GM23338 (cell line): Measurements from ENCODE around the gene CLCN1. TPM values are rescaled to one million over a fixed set of nuclear protein-coding genes. Genes with fewer than 3 reads are reported as not detected.

Experiments used
- ATAC-seq: fragments of 200-7000 bp; cut with Tn5 transposase; 3 replicates; pipeline ENCODE4 v1.9.1; 2020
- DNase-seq: peaks from one replicate; pipeline ENCODE4 v3.0.0-alpha.2; 2015; ENCODE audit warnings: low spot score
- H2AFZ ChIP-seq: fragments of 200-600 bp; sonication (generic); 2 replicates; pipeline ENCODE4 v1.8.0; 2016; ENCODE audit warnings: antibody characterized with exemption, mild to moderate bottlenecking, moderate library complexity
- H3F3A ChIP-seq: fragments of 200-600 bp; sonication (generic); replicated peaks from 2 replicates; pipeline ENCODE4 v1.8.0; 2017; ENCODE audit warnings: antibody characterized with exemption, mixed run types, low read depth
- H3K27ac ChIP-seq: fragments of 200-600 bp; sonication (generic); 2 replicates; pipeline ENCODE4 v1.6.1; 2016; ENCODE audit warnings: low read depth
- H3K27me3 ChIP-seq: fragments of 200-600 bp; sonication (generic); 2 replicates; pipeline ENCODE4 v1.8.0; 2016; ENCODE audit warnings: mild to moderate bottlenecking, mixed run types, moderate library complexity; ENCODE audit not compliant: insufficient read depth
- H3K36me3 ChIP-seq: fragments of 200-600 bp; sonication (generic); 2 replicates; pipeline ENCODE4 v1.8.0; 2016; ENCODE audit warnings: mild to moderate bottlenecking; ENCODE audit not compliant: insufficient read depth
- H3K4me1 ChIP-seq: fragments of 200-600 bp; sonication (generic); 2 replicates; pipeline ENCODE4 v1.8.0; 2016; ENCODE audit warnings: mild to moderate bottlenecking, moderate library complexity; ENCODE audit not compliant: insufficient read depth
- H3K4me2 ChIP-seq: fragments of 200-600 bp; sonication (generic); 2 replicates; pipeline ENCODE4 v1.7.1; 2017; ENCODE audit warnings: mixed run types
- H3K4me3 ChIP-seq: fragments of 200-600 bp; sonication (generic); 2 replicates; pipeline ENCODE4 v1.6.1; 2016; ENCODE audit warnings: mixed run types
- H3K79me2 ChIP-seq: fragments of 200-600 bp; sonication (generic); replicated peaks from 2 replicates; pipeline ENCODE4 v1.8.0; 2017; ENCODE audit warnings: mild to moderate bottlenecking; ENCODE audit not compliant: insufficient read depth
- H3K9me2 ChIP-seq: fragments of 200-600 bp; sonication (generic); 2 replicates; pipeline ENCODE4 v1.8.0; 2017; ENCODE audit not compliant: insufficient read depth
- H4K20me1 ChIP-seq: fragments of 200-600 bp; sonication (generic); replicated peaks from 2 replicates; pipeline ENCODE4 v1.8.0; 2017; ENCODE audit warnings: mild to moderate bottlenecking; ENCODE audit not compliant: insufficient read depth
- H3K27ac Mint-ChIP-seq: 2 replicates; pipeline ENCODE4 v1.8.0; 2020; ENCODE audit warnings: inconsistent platforms, mild to moderate bottlenecking, moderate library complexity, mixed read lengths
- H3K27me3 Mint-ChIP-seq: 3 replicates; pipeline ENCODE4 v1.8.0; 2022; ENCODE audit warnings: low read depth, mild to moderate bottlenecking, moderate library complexity, mixed read lengths, inconsistent platforms; ENCODE audit not compliant: insufficient read depth, poor library complexity
- H3K36me3 Mint-ChIP-seq: 3 replicates; pipeline ENCODE4 v1.8.0; 2021; ENCODE audit warnings: low read depth, mild to moderate bottlenecking, inconsistent platforms, moderate library complexity, mixed read lengths
- H3K4me1 Mint-ChIP-seq: 3 replicates; pipeline ENCODE4 v1.8.0; 2020; ENCODE audit warnings: mild to moderate bottlenecking, inconsistent platforms, mixed read lengths
- H3K4me3 Mint-ChIP-seq: 3 replicates; pipeline ENCODE4 v1.8.0; 2021; ENCODE audit warnings: moderate library complexity, mild to moderate bottlenecking, inconsistent platforms, mixed read lengths
- H3K9me3 Mint-ChIP-seq: 3 replicates; pipeline ENCODE4 v1.8.0; 2020; ENCODE audit warnings: moderate library complexity, mild to moderate bottlenecking, inconsistent platforms, mixed read lengths
- CREB1 ChIP-seq: fragments of 250-450 bp; sonication (Bioruptor Pico); IDR thresholded peaks from 2 replicates; pipeline ENCODE4 v1.5.0; 2020; ENCODE audit warnings: low read depth, mild to moderate bottlenecking, moderate library complexity
- EZH2 ChIP-seq: fragments of 200-600 bp; sonication (generic); IDR thresholded peaks from one replicate; pipeline ENCODE4 v1.8.0; 2017; ENCODE audit warnings: antibody characterized with exemption, mild to moderate bottlenecking, low read depth; ENCODE audit not compliant: unreplicated experiment
- JUNB ChIP-seq: IDR thresholded peaks from one replicate; pipeline ENCODE4 v1.6.1; 2016; ENCODE audit warnings: antibody characterized with exemption; ENCODE audit not compliant: unreplicated experiment
- NANOG ChIP-seq: IDR thresholded peaks from 2 replicates; pipeline ENCODE4 v1.6.1; 2016; ENCODE audit warnings: antibody characterized with exemption, borderline replicate concordance
- POLR2AphosphoS5 ChIP-seq: IDR thresholded peaks from 2 replicates; pipeline ENCODE4 v1.6.1; 2016; ENCODE audit warnings: antibody characterized with exemption, low read depth
- STAT1 ChIP-seq: IDR thresholded peaks from one replicate; pipeline ENCODE4 v1.6.1; 2016; ENCODE audit warnings: antibody characterized with exemption; ENCODE audit not compliant: unreplicated experiment
- ZNF114 ChIP-seq: fragments of 250-450 bp; sonication (Bioruptor Pico); IDR thresholded peaks from 2 replicates; pipeline ENCODE4 v1.5.0; 2020; ENCODE audit warnings: mild to moderate bottlenecking, moderate library complexity
- ZNF331 ChIP-seq: fragments of 250-450 bp; sonication (Bioruptor Pico); IDR thresholded peaks from 2 replicates; pipeline ENCODE4 v1.5.0; 2020; ENCODE audit warnings: low read depth, mild to moderate bottlenecking, moderate library complexity
- polyA plus RNA-seq: library from polyadenylated mRNA; unstranded; fragments of >200 nt; fragmentation: Nextera tagmentation; extraction: Ambion mirVana; gene quantifications from 2 replicates; pipeline ENCODE4 v1.2.1, GENCODE V29; 2016
- total RNA-seq: library from RNA; depleted of rRNA; stranded (reverse); fragments of >200 nt; shearing (Covaris generic); gene quantifications from 2 replicates; pipeline ENCODE4 v1.2.3, GENCODE V29; 2014
- TF ChIP-seq, protein P1 (sequence below): IDR thresholded peaks from one replicate; pipeline ENCODE4 v1.6.1; 2018; ENCODE audit warnings: antibody characterized with exemption; ENCODE audit not compliant: unreplicated experiment
- TF ChIP-seq, protein P2 (sequence below): fragments of 250-450 bp; sonication (Bioruptor Pico); IDR thresholded peaks from 2 replicates; pipeline ENCODE4 v1.5.0; 2020; ENCODE audit warnings: mild to moderate bottlenecking, moderate library complexity

The CLCN1 gene
- total and polyA plus RNA-seq, 2 experiments from 2014 or later, result 0.38 to 0.48 TPM

DNA sequence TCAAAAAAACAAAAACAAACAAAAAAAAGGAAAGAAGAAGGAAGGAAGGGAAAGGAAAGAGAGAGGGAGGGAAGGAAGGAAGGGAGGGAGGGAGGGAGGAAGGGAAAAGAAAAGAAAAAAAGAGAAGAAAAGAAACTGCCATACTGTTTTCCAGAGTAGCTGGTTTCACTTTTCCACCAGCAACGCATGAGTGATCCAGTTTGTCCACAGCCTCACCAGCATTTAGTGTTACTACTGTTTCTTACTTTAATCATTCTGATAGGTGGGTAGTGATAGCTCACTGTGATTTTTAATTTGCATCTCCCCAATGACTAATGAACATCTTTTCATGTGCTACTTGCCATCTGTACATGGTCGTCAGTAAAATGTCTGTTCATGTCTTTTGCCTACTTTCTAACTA is 43.0 kb upstream of the CLCN1 start (continued):
- TF ChIP-seq, protein P1, sequence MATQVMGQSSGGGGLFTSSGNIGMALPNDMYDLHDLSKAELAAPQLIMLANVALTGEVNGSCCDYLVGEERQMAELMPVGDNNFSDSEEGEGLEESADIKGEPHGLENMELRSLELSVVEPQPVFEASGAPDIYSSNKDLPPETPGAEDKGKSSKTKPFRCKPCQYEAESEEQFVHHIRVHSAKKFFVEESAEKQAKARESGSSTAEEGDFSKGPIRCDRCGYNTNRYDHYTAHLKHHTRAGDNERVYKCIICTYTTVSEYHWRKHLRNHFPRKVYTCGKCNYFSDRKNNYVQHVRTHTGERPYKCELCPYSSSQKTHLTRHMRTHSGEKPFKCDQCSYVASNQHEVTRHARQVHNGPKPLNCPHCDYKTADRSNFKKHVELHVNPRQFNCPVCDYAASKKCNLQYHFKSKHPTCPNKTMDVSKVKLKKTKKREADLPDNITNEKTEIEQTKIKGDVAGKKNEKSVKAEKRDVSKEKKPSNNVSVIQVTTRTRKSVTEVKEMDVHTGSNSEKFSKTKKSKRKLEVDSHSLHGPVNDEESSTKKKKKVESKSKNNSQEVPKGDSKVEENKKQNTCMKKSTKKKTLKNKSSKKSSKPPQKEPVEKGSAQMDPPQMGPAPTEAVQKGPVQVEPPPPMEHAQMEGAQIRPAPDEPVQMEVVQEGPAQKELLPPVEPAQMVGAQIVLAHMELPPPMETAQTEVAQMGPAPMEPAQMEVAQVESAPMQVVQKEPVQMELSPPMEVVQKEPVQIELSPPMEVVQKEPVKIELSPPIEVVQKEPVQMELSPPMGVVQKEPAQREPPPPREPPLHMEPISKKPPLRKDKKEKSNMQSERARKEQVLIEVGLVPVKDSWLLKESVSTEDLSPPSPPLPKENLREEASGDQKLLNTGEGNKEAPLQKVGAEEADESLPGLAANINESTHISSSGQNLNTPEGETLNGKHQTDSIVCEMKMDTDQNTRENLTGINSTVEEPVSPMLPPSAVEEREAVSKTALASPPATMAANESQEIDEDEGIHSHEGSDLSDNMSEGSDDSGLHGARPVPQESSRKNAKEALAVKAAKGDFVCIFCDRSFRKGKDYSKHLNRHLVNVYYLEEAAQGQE, result no peak

DNA sequence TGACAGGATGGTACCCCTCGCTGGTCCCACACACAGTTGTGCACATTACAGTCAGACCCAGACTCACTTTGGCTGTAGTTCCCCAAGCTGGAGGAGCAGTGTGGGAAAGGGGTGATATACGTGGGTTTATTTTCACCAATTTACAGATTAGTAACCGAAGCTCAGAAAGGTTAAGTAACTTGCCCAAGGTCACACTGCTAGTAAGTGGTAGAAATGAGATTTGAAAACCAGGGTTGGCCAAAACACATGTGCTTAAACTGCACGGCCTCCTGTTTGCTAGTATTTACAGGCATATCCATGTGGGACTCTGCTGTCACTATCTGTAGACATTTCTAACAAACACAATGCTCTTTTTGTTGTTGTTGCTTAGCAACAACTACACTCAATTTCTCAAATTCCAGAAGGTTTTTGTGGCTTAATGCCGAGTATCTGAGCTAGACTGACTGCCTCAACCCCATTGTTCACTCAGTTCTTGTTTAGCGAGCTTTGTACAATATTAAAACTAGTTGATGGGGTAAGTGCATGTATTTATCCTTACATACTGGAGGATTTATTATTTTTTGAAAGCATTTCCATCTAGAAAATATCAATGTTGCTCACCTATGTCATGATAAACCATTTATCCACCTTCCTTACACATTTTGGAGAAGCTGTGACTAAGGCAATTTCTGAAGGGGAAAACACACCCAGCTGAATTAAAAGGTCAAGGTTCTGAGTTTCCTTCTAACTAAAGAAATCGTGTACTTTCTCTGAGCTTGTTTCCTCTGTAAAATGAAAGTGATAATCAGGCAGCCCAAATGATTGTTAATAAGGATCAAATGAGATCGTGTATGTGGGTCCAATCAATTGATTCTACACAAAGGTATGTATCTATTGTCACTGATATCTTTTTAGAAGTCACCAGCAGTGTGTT is 36.5 kb upstream of the CLCN1 start:
- peaks cover 17% of the 10 kb centered on the region for H3K4me1 ChIP-seq
- no peak overlapping the region for H3K4me3 ChIP-seq
- no peaks in the 10 kb centered on the region for H3K36me3 ChIP-seq
- ATAC-seq, result no peak
- H3K27me3 ChIP-seq, result no peaks in the 10 kb centered on the region
- H3K4me2 ChIP-seq, result no peak overlapping the region
- peaks cover 7% of the 10 kb centered on the region; the same call in 1 of the 2 replicates for H3F3A ChIP-seq
- Mint-ChIP-seq H3K27ac (no peak overlapping the region), H3K9me3 (no peaks in the 10 kb centered on the region), H3K4me3 (no peak overlapping the region), H3K4me1 (peaks cover 20% of the 10 kb centered on the region), H3K27me3 (peaks cover 5% of the 10 kb centered on the region), H3K36me3 (no peaks in the 10 kb centered on the region)
- no peaks in the 10 kb centered on the region for H3K9me2 ChIP-seq
- H3K27ac ChIP-seq, result no peak overlapping the region
- no peak overlapping the region for H2AFZ ChIP-seq
- H4K20me1 ChIP-seq, result no peaks in the 10 kb centered on the region
- H3K79me2 ChIP-seq, result no peaks in the 10 kb centered on the region
- peak; percentile 48 for DNase-seq
- TF ChIP-seq ZNF114 (CRISPR knock-in tag) (no peak), JUNB (no peak), EZH2 (no peak), NANOG (no peak), STAT1 (no peak), CREB1 (CRISPR knock-in tag) (no peak), POLR2AphosphoS5 (no peak), ZNF331 (CRISPR knock-in tag) (no peak)
- TF ChIP-seq, protein P2, sequence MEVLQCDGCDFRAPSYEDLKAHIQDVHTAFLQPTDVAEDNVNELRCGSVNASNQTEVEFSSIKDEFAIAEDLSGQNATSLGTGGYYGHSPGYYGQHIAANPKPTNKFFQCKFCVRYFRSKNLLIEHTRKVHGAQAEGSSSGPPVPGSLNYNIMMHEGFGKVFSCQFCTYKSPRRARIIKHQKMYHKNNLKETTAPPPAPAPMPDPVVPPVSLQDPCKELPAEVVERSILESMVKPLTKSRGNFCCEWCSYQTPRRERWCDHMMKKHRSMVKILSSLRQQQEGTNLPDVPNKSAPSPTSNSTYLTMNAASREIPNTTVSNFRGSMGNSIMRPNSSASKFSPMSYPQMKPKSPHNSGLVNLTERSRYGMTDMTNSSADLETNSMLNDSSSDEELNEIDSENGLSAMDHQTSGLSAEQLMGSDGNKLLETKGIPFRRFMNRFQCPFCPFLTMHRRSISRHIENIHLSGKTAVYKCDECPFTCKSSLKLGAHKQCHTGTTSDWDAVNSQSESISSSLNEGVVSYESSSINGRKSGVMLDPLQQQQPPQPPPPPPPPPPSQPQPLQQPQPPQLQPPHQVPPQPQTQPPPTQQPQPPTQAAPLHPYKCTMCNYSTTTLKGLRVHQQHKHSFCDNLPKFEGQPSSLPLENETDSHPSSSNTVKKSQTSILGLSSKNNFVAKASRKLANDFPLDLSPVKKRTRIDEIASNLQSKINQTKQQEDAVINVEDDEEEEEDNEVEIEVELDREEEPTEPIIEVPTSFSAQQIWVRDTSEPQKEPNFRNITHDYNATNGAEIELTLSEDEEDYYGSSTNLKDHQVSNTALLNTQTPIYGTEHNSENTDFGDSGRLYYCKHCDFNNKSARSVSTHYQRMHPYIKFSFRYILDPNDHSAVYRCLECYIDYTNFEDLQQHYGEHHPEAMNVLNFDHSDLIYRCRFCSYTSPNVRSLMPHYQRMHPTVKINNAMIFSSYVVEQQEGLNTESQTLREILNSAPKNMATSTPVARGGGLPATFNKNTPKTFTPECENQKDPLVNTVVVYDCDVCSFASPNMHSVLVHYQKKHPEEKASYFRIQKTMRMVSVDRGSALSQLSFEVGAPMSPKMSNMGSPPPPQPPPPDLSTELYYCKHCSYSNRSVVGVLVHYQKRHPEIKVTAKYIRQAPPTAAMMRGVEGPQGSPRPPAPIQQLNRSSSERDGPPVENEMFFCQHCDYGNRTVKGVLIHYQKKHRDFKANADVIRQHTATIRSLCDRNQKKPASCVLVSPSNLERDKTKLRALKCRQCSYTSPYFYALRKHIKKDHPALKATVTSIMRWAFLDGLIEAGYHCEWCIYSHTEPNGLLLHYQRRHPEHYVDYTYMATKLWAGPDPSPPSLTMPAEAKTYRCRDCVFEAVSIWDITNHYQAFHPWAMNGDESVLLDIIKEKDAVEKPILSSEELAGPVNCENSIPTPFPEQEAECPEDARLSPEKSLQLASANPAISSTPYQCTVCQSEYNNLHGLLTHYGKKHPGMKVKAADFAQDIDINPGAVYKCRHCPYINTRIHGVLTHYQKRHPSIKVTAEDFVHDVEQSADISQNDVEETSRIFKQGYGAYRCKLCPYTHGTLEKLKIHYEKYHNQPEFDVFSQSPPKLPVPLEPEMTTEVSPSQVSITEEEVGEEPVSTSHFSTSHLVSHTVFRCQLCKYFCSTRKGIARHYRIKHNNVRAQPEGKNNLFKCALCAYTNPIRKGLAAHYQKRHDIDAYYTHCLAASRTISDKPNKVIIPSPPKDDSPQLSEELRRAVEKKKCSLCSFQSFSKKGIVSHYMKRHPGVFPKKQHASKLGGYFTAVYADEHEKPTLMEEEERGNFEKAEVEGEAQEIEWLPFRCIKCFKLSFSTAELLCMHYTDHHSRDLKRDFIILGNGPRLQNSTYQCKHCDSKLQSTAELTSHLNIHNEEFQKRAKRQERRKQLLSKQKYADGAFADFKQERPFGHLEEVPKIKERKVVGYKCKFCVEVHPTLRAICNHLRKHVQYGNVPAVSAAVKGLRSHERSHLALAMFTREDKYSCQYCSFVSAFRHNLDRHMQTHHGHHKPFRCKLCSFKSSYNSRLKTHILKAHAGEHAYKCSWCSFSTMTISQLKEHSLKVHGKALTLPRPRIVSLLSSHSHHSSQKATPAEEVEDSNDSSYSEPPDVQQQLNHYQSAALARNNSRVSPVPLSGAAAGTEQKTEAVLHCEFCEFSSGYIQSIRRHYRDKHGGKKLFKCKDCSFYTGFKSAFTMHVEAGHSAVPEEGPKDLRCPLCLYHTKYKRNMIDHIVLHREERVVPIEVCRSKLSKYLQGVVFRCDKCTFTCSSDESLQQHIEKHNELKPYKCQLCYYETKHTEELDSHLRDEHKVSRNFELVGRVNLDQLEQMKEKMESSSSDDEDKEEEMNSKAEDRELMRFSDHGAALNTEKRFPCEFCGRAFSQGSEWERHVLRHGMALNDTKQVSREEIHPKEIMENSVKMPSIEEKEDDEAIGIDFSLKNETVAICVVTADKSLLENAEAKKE (CRISPR knock-in tag), result no peak
- TF ChIP-seq, protein P1, result no peak
